Measurements from ENCODE around the gene CAPN2.
"Not testable (repeated sequence)": the region's sequence is repeated elsewhere in the genome, so short reads cannot be mapped to it uniquely, and the experiment has no call there.

The CAPN2 gene

DNA sequence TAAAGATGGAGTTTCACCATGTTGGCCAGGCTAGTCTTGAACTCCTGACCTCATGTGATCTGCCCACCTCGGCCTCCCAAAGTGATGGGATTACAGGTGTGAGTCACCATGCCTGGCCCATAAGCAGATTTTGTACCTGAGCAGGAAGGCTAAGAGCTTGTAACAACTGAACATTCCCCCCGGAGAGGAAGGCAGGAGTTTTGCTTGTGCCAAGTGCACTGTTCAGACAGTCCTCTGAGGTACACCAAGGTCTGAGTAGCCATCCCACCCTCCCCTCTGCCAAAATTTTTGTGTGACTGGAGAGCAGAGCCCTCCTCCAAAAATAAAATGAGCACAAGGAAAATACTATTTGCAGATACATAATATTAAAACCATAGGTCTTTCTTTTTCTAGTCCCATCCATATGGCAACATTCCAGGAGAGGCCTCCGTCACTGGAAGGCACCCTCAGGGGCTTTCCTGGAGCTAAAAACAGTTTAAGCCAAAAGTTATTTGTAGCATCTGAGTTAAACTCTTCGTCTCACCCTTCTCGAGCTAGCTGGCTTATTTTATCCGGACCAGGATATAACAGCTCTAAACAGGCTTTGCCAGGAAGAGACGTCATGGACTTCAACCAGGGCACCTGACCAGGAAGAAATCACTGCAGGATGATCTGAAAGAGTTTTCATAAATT is 27.2 kb downstream of the CAPN2 start:
- H3K9me3 ChIP-seq (ENCODE audit: control insufficient read depth, insufficient read depth, low read depth, low read length): no peaks in the 10 kb centered on the region
- peaks cover 24% of the 10 kb centered on the region for H3K4me1 ChIP-seq (ENCODE audit: control insufficient read depth, insufficient read depth, low read length)
- H3K27ac ChIP-seq (ENCODE audit: extremely low read depth, low read depth, low read length): no peak overlapping the region
- TF ChIP-seq ZNF341 (tag by site-specific recombination; IDR thresholded peaks at IDR 0.05; ENCODE audit: low read depth): peak; percentile 52; the same call in 1 of the 2 replicates
- peak; percentile 23; the same call in 1 of the 2 replicates for TF ChIP-seq ZNF600 (tag by site-specific recombination; IDR thresholded peaks at IDR 0.05)
- TF ChIP-seq ZNF529 (tag by site-specific recombination; IDR thresholded peaks at IDR 0.05; ENCODE audit: insufficient replicate concordance): no peak
- TF ChIP-seq ZBTB1 (tag by site-specific recombination; IDR thresholded peaks at IDR 0.05): no peak
- TF ChIP-seq ZNF639 (tag by site-specific recombination; IDR thresholded peaks at IDR 0.05): 0 out of 2 replicates have a peak, but pooled peaks have one; percentile 16
- TF ChIP-seq ZNF157 (tag by site-specific recombination; IDR thresholded peaks at IDR 0.05): no peak
- H3K4me3 ChIP-seq (ENCODE audit: low read depth, low read length): no peak overlapping the region
- ChIA-PET POLR2A (interaction anchor here (1.4 kb wide), 1 partner anchor 329 kb away, joined by 3 read pairs; no protein-coding TSS in a partner anchor), CTCF (interaction anchor here (0.6 to 5.9 kb wide), 4 partner anchors 11 to 606 kb away, joined by 3 to 37 read pairs (median 4); no protein-coding TSS in a partner anchor)
- peaks cover 2 to 15% of the 10 kb centered on the region in 2 experiments; a peak in 2 of 3 replicates for H3K36me3 ChIP-seq (ENCODE audit: control insufficient read depth in 2 of 2, insufficient read depth in 1 of 2, low read length in 2 of 2)

DNA sequence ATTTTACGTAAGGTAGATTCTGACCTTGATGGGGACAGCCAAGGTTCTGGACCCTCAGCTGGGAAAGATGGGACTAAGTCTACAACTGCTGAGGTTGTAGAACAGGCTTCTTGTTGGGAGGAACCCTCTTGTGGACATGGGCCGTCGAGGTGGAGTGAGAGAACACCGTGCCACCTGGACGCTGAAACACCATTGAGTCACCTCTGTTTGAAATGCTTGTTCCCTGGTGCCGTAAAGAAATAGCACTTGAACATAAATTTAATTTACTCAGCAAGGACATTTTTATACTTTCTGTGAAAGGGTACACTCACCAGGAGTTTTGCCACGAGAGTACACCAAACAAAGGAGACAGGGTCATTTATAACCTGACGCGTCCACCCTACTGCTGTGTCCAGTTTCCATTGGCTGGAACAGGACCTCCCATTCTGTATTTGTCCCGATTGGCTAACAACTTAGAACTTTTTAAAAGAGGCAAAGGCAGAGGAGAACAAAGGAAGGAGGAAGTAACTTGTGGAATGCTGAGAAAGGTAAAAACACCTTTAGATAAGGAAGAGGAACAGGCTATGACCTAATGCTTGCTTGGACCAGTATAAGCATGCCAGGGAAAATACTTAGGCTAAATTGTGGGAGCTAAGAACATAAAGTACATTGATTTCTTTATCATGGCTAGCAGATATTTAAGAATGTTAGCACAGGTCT is 27.8 kb downstream of the CAPN2 start:
- H3K4me3 ChIP-seq (ENCODE audit: low read depth, low read length); POLR2A ChIA-PET; H3K27ac ChIP-seq (ENCODE audit: extremely low read depth, low read depth, low read length); H3K9me3 ChIP-seq (ENCODE audit: control insufficient read depth, insufficient read depth, low read depth, low read length): not testable (repeated sequence)
- Histone ChIP-seq H3K4me1 (ENCODE audit: control insufficient read depth, insufficient read depth, low read length) (peaks cover 24% of the 10 kb centered on the region), H3K36me3 (ENCODE audit: control insufficient read depth in 2 of 2, insufficient read depth in 1 of 2, low read length in 2 of 2) (peaks cover 7 to 20% of the 10 kb centered on the region in 2 experiments)
- CTCF ChIA-PET: interaction anchor here (5.9 kb wide), 1 partner anchor 10 kb away, joined by 37 read pairs; no protein-coding TSS in a partner anchor
- 0 out of 2 replicates have a peak, but pooled peaks have one; percentile 3 for TF ChIP-seq ZNF600 (tag by site-specific recombination; IDR thresholded peaks at IDR 0.05)

DNA sequence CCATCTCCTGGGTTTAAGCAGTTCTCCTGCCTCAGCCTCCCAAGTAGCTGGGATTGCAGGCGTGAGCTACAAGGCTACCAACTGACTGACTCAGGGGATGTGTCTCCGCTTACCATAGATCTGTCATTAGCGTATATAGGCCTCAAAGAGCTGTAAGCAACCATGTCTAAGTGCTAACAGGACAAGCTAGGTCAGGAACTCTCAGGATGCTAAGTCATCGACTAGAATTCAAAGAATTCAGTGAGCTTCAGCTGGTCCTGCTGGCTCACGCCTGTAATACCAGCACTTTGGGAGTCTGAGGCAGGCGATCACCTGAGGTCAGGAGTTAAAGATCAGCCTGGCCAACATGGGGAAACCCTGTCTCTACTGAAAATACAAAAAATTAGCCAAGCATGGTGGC is 29.5 kb downstream of the CAPN2 start:
- POLR2A ChIA-PET: interaction anchor here (0.6 kb wide), 1 partner anchor 50 kb away, joined by 4 read pairs; no protein-coding TSS in a partner anchor
- Histone ChIP-seq H3K4me3 (ENCODE audit: low read depth, low read length) (no peak overlapping the region), H3K4me1 (ENCODE audit: control insufficient read depth, insufficient read depth, low read length) (peaks cover 23% of the 10 kb centered on the region), H3K36me3 (ENCODE audit: control insufficient read depth in 2 of 2, insufficient read depth in 1 of 2, low read length in 2 of 2) (peaks cover 16 to 37% of the 10 kb centered on the region in 2 experiments), H3K27ac (ENCODE audit: extremely low read depth, low read depth, low read length) (no peak overlapping the region), H3K9me3 (ENCODE audit: control insufficient read depth, insufficient read depth, low read depth, low read length) (no peaks in the 10 kb centered on the region)
- CTCF ChIA-PET: interaction anchor here (1.0 to 5.9 kb wide), 4 partner anchors 9 to 43 kb away, joined by 3 to 37 read pairs (median 4); partner anchors contain the start of gene CAPN2
- TF ChIP-seq, protein P1, sequence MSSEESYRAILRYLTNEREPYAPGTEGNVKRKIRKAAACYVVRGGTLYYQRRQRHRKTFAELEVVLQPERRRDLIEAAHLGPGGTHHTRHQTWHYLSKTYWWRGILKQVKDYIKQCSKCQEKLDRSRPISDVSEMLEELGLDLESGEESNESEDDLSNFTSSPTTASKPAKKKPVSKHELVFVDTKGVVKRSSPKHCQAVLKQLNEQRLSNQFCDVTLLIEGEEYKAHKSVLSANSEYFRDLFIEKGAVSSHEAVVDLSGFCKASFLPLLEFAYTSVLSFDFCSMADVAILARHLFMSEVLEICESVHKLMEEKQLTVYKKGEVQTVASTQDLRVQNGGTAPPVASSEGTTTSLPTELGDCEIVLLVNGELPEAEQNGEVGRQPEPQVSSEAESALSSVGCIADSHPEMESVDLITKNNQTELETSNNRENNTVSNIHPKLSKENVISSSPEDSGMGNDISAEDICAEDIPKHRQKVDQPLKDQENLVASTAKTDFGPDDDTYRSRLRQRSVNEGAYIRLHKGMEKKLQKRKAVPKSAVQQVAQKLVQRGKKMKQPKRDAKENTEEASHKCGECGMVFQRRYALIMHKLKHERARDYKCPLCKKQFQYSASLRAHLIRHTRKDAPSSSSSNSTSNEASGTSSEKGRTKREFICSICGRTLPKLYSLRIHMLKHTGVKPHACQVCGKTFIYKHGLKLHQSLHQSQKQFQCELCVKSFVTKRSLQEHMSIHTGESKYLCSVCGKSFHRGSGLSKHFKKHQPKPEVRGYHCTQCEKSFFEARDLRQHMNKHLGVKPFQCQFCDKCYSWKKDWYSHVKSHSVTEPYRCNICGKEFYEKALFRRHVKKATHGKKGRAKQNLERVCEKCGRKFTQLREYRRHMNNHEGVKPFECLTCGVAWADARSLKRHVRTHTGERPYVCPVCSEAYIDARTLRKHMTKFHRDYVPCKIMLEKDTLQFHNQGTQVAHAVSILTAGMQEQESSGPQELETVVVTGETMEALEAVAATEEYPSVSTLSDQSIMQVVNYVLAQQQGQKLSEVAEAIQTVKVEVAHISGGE (tag by site-specific recombination; conservative IDR thresholded peaks at IDR 0.05; ENCODE audit: low read depth): no peak
- TF ChIP-seq TSHZ1 (tag by site-specific recombination; IDR thresholded peaks at IDR 0.05; ENCODE audit: borderline replicate concordance): no peak
- TF ChIP-seq YY2 (tag by site-specific recombination; IDR thresholded peaks at IDR 0.05): no peak
- TF ChIP-seq, protein P2, sequence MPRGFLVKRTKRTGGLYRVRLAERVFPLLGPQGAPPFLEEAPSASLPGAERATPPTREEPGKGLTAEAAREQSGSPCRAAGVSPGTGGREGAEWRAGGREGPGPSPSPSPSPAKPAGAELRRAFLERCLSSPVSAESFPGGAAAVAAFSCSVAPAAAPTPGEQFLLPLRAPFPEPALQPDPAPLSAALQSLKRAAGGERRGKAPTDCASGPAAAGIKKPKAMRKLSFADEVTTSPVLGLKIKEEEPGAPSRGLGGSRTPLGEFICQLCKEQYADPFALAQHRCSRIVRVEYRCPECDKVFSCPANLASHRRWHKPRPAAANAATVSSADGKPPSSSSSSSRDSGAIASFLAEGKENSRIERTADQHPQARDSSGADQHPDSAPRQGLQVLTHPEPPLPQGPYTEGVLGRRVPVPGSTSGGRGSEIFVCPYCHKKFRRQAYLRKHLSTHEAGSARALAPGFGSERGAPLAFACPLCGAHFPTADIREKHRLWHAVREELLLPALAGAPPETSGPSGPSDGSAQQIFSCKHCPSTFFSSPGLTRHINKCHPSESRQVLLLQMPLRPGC (tag by site-specific recombination; IDR thresholded peaks at IDR 0.05): no peak

Data from HEK293 (cell line).